Stimulated activated CD8-positive, alpha-beta memory T cell treated with anti-CD3 and anti-CD28 coated beads, Interleukin-12 subunit alpha, Interleukin-12 subunit beta, amount 100 ng/mL, for 4 hours (primary cell): ENCODE data around the gene OR2D3.
"Not testable (repeated sequence)": the region's sequence is repeated elsewhere in the genome, so short reads cannot be mapped to it uniquely, and the experiment has no call there.

Experiments used
- DNase-seq: peaks from one replicate; pipeline ENCODE4 v3.0.0-alpha.2; 2020; ENCODE audit warnings: low read depth

The OR2D3 gene, protein sequence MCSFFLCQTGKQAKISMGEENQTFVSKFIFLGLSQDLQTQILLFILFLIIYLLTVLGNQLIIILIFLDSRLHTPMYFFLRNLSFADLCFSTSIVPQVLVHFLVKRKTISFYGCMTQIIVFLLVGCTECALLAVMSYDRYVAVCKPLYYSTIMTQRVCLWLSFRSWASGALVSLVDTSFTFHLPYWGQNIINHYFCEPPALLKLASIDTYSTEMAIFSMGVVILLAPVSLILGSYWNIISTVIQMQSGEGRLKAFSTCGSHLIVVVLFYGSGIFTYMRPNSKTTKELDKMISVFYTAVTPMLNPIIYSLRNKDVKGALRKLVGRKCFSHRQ

GRCh38 chr11:6920702-6921101, at the start of gene OR2D3:
Gene OR2D3 (plus strand): TSS chr11:6921002. CDS start chr11:6921002, 0 bp downstream.
- DNase-seq, result no peak

DNA sequence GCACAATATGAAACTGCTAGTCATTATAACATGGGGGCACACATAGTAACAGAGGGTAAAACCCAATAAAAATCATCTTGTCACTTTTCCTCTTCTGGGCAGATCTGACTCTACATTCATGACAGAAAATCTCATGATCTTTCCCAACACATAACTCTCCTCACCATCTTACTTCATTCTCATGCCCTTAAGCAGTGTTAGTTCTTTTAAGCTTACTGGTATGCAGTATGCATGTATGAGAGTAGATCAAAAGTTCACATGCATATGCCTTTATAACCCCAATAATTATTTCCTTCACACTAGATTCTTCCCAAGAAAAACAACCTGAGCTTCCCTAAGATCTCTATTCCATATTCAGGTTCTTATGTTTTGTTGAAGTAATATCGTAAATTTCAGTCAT, 49.5 kb upstream of the OR2D3 start:
- DNase-seq, result no peak

GRCh38 chr11:6875761-6876160, 45.0 kb upstream of the OR2D3 start:
- DNase-seq, result no peak

DNA sequence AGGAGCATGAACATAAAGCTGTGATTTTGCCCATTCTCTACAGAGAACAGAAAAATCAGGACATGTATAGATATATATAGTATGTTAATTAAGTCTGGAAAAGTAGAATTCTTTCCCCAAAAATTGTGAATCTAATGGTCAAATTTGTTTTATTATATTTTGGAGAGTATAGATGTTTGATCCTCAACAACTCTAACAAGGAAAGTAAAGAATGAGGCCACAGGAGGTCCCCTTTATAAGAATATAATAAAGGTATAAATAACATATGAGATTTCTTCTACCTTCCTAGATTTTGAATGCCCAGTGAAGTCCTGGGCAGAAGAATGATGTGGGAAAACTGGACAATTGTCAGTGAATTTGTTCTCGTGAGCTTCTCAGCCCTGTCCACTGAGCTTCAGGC, 44.5 kb upstream of the OR2D3 start, which contains the start of gene OR10A4:
Gene OR10A4 (plus strand): TSS at position 301 of the 400 bp plus-strand sequence. CDS start 23 bp downstream, at position 324.
- DNase-seq, result no peak

- DNase-seq, result no peak
Observed at GRCh38 chr11:6876914-6877313, 43.9 kb upstream of the OR2D3 start.

GRCh38 chr11:6882751-6883150, 38.1 kb upstream of the OR2D3 start:
- DNase-seq, result no peak

DNA sequence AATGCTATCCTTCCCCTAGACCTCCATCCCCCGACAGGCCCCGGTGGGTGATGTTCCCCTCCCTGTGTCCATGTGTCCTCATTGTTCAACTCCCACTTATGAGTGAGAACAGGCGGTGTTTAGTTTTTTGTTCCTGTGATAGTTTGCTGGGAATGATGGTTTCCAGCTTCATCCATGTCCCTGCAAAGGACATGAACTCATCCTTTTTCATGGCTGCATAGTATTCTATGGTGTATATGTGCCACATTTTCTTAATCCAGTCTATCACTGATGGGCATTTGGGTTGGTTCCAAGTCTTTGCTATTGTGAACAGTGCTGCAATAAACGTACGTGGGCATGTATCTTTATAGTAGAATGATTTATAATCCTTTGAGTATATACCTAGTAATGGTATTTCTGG, 33.1 kb upstream of the OR2D3 start:
- not testable (repeated sequence) for DNase-seq

DNA sequence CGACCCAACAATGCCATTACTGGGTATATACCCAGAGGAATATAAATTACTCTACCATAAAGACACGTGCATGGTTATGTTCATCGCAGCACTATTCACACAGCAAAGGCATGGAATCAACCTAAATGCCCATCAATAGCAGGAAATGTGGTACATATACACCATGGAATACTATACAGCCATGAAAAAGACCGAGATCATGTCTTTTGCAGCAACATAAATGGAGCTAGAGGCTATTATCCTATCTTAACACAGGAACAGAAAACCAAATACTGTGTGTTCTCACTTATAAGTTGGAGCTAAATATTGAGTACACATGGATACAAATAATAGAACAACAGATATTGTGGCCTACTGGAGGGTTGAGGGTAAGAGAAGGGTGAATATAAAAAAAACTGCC, 32.0 kb upstream of the OR2D3 start:
- no peak for DNase-seq

- no peak for DNase-seq
Observed at GRCh38 chr11:6889835-6890234, 31.0 kb upstream of the OR2D3 start.

DNA sequence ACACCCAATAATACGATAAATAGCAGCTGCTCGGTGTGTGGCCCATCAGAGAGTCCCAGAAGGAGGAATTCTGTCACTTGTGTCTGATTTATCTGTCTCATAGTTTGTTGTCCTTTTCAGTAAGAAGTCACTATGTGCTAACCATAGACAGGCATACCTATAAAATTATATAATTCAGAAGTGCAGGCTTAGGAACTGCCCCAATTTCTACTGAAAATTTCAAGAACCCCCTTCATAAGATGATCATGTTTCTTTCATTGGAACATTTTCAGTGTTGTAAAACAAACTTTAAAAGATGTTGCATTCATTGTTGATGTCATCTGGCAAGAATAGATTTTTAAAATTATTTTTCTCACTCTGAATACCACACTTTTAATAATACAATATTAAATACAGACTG, 28.4 kb upstream of the OR2D3 start, which contains the start of gene OR2D2:
Gene OR2D2 (minus strand): TSS at position 101 of the 400 bp plus-strand sequence. CDS start 0 bp downstream, at position 101.
- no peak for DNase-seq

DNA sequence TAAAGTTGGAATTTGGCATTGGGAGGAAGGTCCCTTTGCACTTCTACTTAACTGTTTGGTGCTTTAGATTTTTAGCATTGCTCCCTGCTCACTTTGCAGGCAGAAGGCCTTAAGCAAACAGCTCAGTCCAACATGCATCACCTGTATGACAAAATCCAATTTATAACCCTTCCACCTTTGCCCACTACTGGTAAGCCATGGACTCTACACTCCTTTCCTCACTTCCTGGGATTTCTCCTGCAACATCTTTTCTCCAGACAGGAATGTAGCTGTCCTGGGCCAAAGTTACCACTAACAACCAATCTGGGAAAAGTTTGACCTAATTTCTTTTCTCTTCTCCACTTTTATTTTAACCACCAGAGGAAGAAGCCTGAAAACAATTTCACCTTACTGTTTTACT, 26.7 kb upstream of the OR2D3 start:
- no peak for DNase-seq

- DNase-seq, result no peak
Observed at GRCh38 chr11:6895010-6895409, 25.8 kb upstream of the OR2D3 start.

DNA sequence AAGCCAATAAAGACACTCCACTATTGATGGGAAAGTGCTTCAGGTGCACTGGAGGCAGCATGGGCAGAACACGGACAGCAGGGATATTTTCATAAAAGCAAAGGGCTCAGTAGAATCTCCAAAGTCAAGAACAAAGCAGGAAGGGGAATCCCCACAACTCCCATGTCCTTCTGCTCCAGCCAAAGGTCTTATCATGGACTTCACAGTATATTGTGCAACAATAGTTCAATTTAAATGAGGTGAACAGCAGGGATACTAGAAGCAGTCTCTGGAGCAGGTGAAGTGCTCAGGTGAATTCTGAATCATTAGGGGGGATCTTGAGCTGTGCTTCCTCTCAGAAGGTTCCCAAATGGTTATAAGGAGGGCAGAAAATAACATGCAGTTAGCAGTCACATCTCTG, 21.9 kb upstream of the OR2D3 start:
- DNase-seq, result no peak

DNA sequence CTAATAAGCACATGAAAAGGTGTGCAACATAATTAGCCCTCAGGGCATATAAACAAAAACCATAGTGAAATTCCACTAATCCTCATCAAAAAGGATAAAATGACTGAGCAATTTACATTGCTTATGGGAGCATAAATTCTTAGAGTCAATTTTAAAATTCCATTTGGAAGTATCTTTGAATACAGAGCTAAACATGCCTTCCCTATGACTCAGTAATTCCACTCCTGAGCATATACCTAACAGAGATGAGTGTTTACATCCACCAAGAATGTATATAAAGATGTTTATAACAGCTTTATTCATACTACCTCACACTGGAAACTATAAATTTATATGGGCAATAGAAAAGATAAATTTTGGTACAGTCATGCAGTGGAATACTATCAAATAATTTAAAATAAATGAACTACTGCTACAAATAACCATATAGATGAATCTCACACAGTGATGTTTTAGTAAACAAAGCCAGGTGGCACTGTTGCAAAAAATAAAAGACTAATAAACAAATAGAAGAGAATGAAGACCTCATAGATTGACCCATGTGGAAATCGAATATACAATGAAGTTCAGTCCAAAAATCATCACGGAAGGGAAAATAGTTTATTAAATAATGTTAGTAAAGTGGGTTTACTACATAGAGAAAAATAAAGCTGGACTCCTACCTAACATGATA, 20.3 kb upstream of the OR2D3 start:
- no peak for DNase-seq

DNA sequence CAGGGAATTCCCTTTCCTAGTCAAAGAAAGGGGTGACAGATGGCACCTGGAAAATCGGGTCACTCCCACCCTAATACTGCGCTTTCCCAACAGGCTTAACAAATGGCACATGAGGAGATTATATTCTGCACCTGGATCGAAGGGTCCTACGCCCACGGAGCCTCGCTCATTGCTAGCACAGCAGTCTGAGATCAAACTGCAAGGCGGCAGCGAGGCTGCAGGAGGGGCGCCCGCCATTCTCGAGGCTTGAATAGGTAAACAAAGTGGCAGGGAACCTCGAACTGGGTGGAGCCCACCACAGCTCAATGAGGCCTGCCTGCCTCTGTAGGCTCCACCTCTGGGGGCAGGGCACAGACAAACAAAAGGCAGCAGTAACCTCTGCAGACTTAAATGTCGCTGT, 16.0 kb upstream of the OR2D3 start:
- DNase-seq, result not testable (repeated sequence)

DNA sequence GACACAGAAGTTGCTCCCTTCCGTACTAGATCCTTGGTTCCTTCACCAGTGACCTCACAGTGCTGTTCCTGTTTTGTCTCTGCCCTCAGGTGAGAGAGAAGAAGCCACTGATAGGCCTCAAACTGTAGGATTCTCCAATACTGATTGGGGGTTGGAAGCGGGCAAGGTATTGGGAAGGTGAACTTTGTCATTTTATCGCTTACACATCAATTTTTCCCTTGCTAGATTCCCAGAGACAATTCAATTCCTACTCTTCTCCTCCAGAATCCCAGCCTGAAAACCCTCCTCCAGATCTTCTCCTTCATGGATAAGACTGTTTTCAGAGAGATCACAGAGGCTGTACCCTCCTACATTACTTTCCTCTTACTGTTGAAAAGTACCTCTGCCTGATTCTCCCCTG, 9.4 kb upstream of the OR2D3 start:
- no peak for DNase-seq

DNA sequence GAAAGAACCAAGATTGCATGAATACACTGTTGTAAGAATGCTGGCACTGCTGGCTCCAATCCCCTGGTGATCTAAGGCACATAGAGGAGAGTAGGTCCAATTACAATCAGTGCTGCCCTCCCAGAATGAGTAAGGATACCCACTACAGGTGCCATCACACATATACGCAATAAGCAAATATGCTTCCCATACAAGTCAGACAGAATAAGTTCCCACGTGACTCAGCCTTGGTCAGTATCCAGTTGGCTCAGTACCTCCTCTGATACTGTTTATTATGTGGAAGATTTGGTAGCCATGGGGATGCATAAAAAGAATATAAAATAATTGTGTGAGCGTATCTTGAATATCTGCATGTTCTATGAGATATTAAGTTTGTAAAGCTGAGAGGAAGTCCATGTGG, 8.9 kb upstream of the OR2D3 start:
- no peak for DNase-seq

DNA sequence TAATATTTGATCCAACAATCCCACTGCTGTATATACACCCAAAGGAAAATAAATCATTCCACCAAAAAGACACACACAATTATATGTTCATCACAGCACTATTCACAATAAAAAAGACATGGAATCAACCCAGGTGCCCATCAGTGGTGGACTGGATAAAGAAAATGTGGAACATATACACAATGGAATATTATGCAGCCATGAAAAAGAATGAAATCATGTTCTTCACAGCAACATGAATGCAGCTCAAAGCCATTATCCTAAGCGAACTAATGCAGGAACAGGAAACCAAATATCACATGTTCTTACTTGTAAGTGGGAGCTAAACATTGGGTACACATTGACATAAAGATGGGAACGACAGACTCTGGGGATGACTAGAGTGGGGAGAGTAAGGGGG, 1.1 kb upstream of the OR2D3 start:
- DNase-seq, result no peak

DNA sequence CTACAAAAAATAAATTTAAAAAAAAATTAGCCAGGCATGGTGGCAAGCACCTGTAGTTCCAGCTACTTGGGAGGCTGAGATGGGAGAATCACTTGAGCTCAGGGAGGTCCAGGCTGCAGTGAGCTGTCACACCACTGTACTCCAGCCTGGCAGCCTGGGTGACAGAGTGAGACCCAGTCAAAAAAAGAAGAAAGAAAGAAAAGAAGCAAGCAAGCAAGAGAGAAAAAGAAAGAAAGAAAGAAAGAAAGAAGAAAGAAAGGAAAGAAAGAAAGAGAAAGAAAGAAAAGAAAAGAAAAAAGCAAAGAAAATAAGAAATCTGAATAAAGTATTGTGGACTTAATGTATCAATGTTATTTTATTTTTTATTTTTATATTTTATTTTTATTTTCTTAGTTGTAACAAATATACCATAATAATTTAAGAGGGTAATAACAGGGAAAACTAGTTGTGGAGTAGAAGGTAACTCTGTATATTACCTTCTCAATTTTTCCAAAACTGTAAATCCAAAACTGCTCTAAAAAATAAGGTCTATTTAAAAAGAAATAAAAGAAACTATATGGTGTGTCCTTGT, 4.3 kb downstream of the OR2D3 start:
- no peak for DNase-seq

DNA sequence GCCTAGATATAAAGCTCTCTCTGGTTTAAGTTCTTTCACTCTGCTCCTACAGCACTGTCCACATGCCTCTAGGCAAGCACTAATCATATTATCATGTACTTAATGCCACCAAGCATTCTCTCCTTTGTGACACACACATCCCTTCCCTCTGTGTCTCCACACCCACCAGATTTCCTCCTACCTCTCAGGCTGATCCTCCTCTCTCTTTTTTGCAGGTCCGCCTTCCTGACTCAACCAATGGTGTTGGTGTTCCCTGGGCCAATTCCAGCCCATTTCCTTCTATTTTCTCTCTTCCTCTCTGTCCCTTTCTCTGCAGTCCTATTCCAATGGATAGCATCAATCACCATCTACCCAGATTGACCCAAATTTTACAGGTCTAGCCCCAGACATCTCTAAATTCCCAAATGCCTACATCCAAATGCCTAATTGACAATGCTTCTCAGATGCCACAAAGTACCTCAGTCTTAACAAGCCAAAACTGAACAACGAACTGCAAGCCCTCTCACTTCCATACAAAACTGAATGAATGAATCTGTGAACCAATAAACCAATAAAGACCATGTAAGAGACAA, 4.9 kb downstream of the OR2D3 start:
- no peak for DNase-seq

DNA sequence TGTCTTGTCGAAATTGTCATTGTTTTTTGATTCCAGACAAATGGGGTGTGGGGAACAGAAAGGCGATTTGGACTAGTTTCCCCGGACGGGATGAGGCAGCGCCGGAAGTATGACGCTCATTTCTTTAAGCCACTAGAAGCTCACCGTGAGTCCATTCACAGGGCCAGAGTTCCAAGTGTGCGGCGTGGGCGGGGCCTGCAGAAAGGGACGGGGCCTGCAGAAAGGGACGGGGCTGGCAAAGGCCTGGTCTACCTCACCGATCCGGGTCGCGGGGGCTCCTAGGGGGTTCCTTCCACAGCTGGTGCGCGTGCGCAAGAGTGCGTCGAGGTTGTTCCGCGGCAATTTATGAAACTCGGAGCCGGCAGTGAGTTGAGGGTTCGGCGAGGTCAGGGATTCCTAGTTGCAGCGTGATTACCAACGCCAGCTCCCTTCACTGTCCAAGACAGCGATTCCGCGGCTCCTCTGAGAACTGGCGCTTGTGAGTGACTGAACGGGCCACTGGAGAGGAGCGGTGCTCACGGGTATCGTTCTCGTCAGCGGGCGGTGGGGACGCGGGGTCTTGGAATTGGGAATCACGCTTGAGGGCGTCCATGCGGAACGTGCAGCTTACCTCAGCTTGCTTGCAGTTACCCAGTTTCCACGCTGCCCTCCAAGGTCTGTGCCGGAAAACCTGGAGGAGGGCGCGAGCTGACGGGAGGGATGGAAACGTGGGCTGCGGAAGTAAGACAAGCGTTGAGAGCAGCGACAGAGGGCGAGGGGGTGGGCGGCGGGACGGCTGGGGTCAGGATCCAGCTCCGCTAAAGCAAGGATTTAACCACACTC, 5.6 kb downstream of the OR2D3 start, which contains the start of gene ZNF215:
Gene ZNF215 (plus strand): TSS at position 219 of the 822 bp plus-strand sequence. CDS start 5,847 bp downstream, outside the sequence.
- DNase-seq, result peak; percentile 4
